Renal cortex interstitium (tissue), 15 donors: Measurements from ENCODE around the gene TEDDM1. TPM values are rescaled to one million over a fixed set of nuclear protein-coding genes. Genes with fewer than 3 reads are reported as not detected.
"Not testable (repeated sequence)": the region's sequence is repeated elsewhere in the genome, so short reads cannot be mapped to it uniquely, and the experiment has no call there.

Experiments
- DNase-seq, 11 donors: peaks; one replicate each; pipeline ENCODE4 v3.0.0-alpha.2; 2013; ENCODE audit warnings: low read depth in 9 of 11, low spot score in 4 of 11; ENCODE audit errors: extremely low read depth in 1 of 11
- long read RNA-seq, 16 experiments: transcript quantifications; one replicate each; lab custom pipeline, GENCODE V29; 2026
- polyA plus RNA-seq, 3 donors: library from polyadenylated mRNA; unstranded; fragments of 120-200 nt; gene quantifications; one replicate each; pipeline ENCODE4 v1.2.1, GENCODE V29; 2013; ENCODE audit not compliant: insufficient read length in 3 of 3

TEDDM1 gene, protein sequence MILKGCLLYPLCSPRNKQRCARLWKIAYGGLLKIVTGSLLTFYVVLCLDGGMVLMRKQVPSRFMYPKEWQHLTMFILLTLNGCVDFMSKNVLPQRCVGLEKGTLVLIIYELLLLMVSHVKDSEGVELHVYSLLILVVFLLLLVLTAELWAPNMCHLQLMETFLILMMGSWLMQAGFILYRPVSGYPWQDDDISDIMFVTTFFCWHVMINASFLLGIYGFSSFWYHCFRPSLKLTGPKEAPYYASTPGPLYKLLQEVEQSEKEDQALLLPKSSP
- polyA plus RNA-seq = under 1 TPM in 2 of 3 donors, not detected in 1; 0.13 to 0.21 TPM
- long read RNA-seq, donor 1, partial matches to known transcripts = 0 of 1 reads
- long read RNA-seq, donor 1, other reads (novel, unspliced or antisense) = 0 of 1 reads
- long read RNA-seq, donor 2 = 0 reads
- long read RNA-seq, donor 3 = 0 reads
- long read RNA-seq, donor 4, partial matches to known transcripts = 0 of 1 reads
- long read RNA-seq, donor 4, other reads (novel, unspliced or antisense) = 0 of 1 reads
- long read RNA-seq, donor 5 = 0 reads
- long read RNA-seq, donor 6 = 0 reads
- long read RNA-seq, donor 7 = 0 reads
- long read RNA-seq, donor 8, partial matches to known transcripts = 0 of 2 reads
- long read RNA-seq, donor 8, other reads (novel, unspliced or antisense) = 0 of 2 reads
- long read RNA-seq, donor 9, partial matches to known transcripts = 0 of 1 reads
- long read RNA-seq, donor 9, other reads (novel, unspliced or antisense) = 0 of 1 reads
- long read RNA-seq, donor 10 = 0 reads
- long read RNA-seq, donor 11 = 0 reads
- long read RNA-seq, donor 12 = 0 reads
- long read RNA-seq, donor 13, partial matches to known transcripts = 0 of 1 reads
- long read RNA-seq, donor 13, other reads (novel, unspliced or antisense) = 0 of 1 reads
- long read RNA-seq, donor 14 = 0 reads
- long read RNA-seq, donor 15 = 0 reads
- long read RNA-seq, donor 16 = 0 reads

DNA sequence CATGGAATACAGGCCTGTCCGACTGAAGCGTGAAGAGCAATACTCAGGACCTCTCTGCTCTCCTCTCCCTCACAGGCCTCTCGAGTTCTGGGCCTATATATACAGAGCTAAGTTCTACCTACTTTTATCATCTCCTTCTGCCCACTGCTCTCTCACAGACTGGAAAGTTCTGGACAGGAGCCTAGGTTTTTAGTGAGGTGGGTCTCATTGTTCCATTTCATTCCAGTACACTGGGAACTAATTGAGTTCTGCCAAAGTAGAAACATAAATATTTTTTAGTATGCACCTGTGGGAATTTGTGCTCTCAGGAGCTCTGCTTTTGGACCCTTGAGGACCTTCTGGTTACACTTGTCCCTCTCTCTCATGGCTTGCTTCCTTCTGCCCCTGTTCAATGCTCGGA is at the start of gene TEDDM1:
TEDDM1 (minus strand) TSS at position 101 of the 400 bp plus-strand sequence. CDS start 182 bp downstream, outside the sequence.
- DNase-seq = no peak

DNA sequence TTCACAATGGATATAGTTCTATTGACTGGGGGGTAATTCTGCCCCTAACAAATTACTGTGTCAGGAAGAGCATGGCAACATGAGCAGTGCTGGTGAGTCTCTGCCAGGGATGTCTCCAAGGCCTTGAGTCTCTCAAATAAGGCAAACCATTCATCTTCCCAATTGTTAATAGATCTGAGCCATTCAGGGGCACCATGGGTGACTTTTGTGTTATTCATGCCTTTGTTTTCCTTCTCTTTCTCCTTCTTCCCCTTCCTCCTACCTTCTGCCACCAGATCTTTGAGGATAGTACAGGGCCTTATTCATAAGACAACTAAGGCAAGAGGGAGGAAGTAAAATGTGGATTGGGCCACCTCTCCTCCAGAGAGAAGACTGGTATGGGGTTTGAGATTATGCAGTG is 49.6 kb upstream of the TEDDM1 start, which contains the start of gene RGSL1:
RGSL1 (plus strand) TSS at position 60 of the 400 bp plus-strand sequence; CDS start at position 80, 20 bp downstream.
- no peak for DNase-seq

DNA sequence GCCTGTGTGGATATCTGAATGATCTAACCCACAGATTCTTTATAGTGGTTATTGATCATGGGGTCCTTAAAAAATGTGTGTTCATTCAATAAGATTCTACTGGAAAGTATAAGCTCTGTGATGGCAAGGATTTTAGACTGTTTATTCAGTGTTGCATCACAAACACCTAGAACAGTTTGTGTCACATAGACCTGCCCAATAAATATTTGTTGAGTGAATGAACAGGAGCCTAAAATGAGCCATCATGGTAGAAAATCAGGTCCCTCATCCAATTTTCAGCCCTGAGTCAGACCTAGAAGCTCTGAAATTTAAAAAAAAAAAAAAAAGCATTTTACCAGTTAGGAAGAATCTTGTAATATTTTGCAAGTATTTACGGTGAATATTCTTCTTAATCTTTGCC is 47.2 kb upstream of the TEDDM1 start:
- no peak for DNase-seq

DNA sequence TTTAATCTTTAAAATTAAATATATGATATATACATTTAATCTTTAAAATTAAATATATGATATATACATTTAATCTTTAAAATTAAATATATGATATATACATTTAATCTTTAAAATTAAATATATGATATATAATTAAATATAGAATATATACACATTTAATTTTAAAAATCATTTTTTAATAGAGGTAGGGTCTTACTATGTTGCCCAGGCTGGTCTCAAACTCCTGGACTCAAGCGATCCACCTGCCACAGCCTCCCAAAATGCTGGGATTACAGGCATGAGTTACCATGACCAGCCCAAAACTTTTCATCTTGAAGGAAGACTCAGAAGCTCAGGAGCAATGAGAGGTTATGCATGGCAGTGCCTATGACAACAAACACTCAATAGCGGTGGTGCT is 46.7 kb upstream of the TEDDM1 start:
- DNase-seq = not testable (repeated sequence)

DNA sequence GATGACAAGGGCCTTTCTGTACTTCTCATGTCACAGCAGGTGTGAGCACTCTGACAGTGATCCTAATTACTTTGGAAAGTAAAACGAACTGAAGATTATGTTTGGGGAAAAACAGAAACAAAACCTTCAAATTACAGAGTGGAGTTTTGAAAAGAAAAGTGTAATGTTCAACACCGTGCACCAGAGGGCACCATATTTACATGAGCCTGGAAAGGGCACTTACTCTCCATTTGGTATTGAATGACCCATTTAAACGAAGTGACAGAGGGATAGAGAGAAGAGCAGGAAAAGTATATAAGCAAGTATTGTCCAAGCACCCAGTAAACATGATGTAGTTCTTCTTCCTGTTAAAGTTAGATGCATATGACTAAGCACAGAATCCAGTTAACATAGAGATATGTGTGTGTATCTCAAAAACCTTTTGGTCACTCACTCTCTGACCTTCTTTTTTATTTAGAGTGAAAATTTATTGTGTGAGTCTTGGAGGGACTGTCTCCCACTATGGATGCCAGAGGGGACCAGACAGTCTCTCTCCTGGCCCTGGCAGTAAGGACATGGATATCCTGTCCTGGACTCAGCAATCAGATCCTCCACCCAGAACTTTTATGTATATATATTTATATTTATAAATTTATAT is 45.7 kb upstream of the TEDDM1 start:
- peak in 4 of 11 donors; percentile 1 to 6 (median 1) for DNase-seq

DNA sequence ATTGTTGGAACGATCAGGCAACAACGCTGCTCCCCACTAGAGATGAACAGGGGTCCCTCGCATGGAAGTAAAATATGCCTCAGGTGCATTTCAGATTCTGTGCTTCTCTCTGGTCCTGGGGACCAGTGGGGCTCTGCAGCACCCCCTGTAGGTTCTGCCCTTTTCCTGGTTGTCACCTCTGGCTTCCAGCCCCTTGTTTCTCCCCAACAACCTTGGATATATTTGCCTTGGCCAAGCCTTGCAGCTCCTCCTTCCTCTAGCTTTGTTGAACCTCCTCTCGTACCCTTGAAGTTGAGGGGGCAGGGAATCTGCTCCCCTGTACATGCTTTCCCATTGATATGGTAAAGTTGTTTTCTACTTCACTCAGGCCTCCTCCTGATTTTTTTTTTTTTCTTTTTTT is 44.0 kb upstream of the TEDDM1 start:
- DNase-seq = no peak

DNA sequence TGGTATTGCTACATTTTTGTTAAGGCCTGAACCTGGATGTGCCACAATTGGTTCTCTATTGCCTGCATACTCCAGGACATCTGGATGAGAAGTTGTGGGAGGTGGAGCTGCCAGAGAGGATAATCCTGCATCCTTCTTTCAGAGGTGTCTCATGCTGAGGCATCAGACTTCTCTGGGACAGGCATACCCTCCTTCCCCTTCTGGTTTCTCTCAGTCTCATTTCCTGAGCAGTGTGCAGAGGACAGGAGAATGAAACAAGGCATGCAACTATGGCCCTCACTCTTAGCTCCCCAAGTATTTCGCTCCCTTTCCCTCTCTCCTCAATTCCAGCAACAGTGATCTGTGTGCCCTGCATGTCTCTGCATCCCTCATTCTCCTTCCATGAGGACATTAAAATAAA is 41.9 kb upstream of the TEDDM1 start:
- no peak for DNase-seq

DNA sequence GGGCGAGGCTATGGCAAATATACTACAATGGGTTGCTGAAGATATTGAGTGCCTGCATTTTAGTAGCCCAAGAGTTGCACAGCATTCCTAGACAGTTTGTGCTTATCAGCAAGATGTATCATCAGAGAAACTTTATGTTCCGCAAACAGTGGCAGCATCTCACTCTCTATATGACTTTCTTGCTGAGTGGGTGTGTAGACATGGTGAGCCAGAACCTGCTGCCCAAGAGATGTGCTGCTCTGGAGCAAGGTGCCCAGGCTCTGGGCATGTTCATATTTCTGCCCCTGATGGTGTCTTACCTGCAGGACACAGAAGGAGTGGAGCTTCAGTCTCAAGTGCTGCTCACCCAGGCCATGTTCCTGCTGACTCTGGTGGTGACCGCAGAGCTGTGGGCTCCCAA is 41.3 kb upstream of the TEDDM1 start:
- DNase-seq = no peak

DNA sequence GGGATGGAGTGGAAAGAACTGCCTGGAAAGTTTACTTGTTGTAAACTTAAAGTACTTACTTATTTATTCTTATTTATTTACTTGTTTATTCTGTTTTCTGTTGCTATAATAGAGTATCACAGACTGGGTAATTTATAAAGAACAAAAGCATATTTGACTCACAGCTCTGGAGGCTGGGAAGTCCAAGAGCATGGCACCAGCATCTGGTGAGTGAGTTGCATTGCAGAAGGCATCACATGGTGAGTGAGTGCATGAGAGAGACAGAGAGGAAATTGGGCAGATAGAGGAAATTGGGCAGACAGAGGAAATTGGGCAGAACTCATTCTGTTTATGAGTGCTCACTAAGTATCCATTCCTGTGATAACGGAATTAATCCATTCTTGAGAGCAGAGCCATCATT is 37.9 kb upstream of the TEDDM1 start:
- DNase-seq = no peak

DNA sequence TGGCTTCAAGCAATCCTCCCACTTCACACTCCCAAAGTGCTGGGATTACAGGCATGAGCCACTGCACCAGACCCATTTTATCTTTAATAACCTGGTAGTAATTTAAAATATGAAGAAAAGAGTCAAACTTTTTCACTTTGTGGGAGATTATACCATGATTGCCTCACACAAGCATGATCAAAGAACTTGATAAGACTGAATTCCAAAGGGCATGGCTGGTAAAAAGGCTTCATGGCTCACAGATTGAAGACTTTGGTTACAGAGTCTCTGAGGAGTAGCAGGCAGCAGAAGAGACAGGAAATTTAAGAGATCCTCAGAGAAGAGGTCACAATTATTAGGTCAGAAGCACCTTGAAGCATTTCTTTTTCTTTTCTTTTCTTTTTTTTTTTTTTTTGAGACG is 33.1 kb upstream of the TEDDM1 start:
- DNase-seq = no peak

DNA sequence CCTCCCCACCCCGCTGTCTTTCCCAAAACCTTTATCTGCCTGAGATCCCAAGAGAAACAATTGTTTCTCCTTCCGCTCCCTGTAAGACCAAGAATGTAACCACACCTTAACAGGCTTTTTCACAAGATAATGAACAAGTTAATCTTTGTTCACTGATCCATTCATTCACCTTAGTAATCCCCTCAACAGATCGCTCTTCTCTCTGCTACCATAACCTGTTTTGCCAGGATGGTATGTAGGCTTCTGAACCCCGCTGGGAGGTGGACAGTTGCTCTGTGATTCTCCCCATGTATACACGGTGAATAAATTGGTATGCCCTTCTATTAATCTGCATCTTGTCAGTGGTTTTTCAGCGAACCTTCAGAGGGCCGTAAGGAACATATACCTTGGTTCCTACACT is 30.8 kb upstream of the TEDDM1 start:
- DNase-seq = no peak

DNA sequence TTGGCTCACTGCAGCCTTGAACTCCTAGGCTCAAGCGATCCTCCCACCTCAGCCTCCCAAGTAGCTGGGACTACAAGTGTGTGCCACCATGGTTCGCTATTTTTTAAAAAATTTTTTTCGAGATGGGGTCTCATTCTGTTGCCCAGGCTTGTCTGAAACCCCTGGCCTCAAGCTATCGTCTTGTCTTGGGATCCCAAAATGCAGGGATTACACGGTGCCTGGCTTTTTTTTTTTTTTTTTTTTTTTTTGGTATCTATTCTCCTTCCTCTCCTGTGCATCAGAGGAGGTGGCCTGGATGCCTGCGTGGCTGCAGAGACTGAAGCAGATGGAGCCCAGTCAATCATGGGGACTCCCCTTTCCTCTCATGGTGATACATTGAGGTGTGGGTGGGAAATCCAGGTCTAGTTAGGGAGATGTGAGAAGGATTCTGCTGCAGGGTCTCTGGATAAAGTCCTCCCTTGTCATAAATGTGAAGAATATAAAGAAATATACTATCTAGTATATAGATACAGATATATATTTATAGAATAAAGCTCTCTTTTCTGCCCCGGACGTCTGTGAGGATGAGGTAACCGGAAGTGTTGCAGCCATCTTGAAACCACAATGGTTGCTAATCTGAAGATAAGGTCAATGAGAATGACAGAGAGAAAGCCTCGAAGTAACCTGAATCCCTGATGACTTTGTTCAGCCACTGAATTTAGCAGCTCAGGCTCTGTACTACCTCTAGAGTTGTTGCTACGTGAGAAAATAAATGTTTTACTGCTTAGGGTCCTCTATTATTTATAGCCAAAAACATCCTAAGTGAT is 30.0 kb upstream of the TEDDM1 start:
- no peak for DNase-seq

DNA sequence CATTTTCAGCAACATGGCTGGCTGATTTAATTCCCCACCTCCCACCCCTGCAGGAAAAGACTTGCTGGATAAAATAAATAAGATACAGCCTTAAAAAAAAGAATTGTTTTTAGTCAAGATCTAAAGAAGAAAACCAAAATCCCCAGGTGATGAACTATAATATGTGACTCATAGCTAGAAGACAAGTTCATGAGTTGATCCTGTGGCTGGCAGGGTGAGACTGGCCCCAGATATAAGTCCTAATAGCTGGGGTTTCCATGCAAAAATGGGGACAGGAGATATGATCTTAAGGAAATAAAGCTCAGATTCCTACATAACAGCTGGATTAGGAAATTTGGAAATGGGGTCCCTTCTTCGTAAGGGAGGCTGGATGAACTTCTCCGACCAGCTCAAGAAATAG is 27.6 kb upstream of the TEDDM1 start:
- DNase-seq = no peak

DNA sequence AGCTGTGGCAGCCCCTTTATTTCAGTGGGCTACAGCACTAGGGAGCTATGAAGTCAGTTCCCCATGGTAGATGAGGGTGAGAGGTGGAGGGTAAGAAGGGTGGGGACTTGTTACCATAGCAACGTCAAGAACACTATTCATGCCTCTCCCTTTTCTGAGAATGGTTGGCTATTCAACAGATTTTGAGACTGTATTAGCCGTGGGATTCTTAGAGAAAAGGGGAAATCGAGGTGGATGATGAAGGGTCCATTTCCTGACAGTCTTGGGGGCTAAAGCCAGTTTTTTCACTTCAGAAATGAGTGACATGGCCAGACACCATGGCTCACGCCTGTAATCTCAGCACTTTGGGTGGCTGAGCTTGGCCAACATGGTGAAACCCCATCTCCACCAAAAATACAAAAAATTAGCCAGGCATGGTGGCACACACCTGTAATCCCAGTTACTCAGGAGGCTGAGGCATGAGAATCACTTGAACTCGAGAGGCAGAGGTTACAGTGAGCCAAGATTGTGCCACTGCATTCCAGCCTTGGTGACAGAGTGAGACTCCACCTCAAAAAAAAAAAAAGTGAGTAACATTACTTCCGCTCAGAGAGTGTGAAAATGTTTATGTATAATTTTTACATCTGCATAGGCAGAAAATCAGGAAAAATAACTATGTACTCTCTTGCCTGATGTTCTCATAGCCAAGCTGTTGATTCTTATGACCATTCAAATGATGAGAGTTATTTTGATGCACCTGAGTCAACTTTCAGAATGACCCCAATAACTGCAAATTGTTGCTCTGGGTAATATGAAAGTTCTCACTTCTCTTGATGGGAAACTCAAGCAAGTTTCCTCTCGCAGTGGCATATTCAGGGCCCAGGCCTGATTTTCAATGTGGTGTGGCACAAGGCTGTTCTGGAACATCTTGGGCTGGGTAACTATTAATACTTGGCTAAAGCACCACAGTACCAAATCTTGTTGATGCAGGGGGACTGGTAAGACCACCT is 26.3 kb upstream of the TEDDM1 start:
- no peak for DNase-seq

DNA sequence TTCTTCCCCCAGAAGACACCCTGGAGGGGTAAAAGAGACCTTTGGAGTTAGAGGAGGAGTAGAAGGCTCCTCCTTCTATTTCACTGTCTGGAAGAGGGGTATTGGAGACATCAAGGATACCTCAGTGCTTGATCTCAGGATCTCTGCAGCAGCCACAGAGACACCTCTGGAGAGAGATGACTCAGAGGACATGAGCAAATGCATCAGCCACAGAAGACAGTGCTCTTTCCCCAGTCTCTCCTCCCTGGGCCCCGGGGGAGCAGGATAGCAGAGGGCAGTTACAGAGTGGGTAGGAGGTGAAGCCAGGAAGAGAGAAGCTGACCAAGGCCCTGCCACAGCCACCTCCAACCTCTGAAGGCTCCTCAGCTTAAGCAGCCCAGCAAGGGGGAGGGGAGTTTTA is 15.3 kb upstream of the TEDDM1 start:
- no peak for DNase-seq

DNA sequence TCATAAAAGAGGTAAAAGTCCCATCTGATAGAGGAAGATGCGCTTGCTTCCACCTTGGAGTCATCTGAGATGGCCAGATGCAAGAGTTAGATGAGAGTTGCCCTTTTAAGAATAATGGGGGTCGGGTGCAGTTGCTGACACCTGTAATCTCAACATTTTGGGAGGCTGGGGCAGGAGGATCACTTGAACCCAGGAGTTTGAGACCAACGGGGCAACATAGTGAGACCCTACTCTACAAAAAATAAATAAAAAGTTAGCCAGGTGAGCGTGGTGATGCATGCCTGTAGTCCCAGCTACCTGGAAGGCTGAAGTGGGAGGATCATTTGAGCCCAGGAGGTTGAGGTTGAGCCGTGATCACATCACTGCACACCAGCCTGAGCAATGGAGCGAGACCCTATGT is 13.5 kb upstream of the TEDDM1 start:
- DNase-seq = no peak

DNA sequence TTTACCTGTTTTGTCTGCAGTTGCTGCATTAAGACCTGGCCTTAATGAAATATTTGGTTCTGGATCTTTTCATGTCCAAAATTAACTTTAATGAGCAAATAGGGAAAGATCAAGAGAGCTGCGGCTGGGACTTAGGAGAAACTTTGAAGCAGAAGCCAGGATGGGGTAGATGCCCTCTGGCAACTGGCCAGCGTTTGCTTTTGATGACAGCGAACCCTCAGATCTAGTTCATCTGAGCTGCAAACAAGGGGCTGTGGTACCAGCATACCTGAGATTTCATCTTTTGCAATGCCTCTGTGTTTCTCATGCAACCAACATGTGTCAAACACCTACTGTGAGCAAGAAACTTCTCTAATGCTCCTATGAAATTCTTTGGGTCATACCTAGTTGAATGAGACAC is 13.0 kb upstream of the TEDDM1 start:
- DNase-seq = no peak
